Fibroblast of lung (primary cell): ENCODE measurements around the gene IPO11. TPM values are rescaled to one million over a fixed set of nuclear protein-coding genes. Genes with fewer than 3 reads are reported as not detected.

ENCODE experiments used
- DNase-seq, 2 donors: peaks; one replicate each; pipeline versions ENCODE4 v3.0.0 to v3.0.0-alpha.2; 2010; ENCODE audit warnings: low read depth in 2 of 2
- H2AFZ ChIP-seq: 2 replicates; pipeline ENCODE4 v1.5.1; 2012; ENCODE audit warnings: low read length, control low read depth, inconsistent platforms
- H3K27ac ChIP-seq: 2 replicates; pipeline ENCODE4 v1.5.1; 2011; ENCODE audit warnings: low read length, control low read depth; ENCODE audit not compliant: insufficient read depth
- H3K27me3 ChIP-seq: 2 replicates; pipeline ENCODE4 v1.5.1; 2011; ENCODE audit warnings: mild to moderate bottlenecking, low read length; ENCODE audit not compliant: control insufficient read depth, insufficient read depth
- H3K36me3 ChIP-seq: 2 replicates; pipeline ENCODE4 v1.5.1; 2011; ENCODE audit warnings: low read length; ENCODE audit not compliant: control insufficient read depth, insufficient read depth
- H3K4me1 ChIP-seq: 2 replicates; pipeline ENCODE4 v1.5.1; 2011; ENCODE audit warnings: low read length; ENCODE audit not compliant: control insufficient read depth, insufficient read depth; ENCODE audit errors: extremely low read depth
- H3K4me2 ChIP-seq: 2 replicates; pipeline ENCODE4 v1.5.1; 2011; ENCODE audit warnings: low read length, control low read depth; ENCODE audit not compliant: insufficient read depth; ENCODE audit errors: extremely low read depth
- H3K4me3 ChIP-seq, 4 experiments: fragments of 200-600 bp in 1 of 4; sonication (generic) in 1 of 4; replicated peaks in 1 of 4; 2 replicates each; pipeline ENCODE4 v1.5.1; 2011 to 2016; ENCODE audit warnings: low read length in 4 of 4, low read depth in 3 of 4, mild to moderate bottlenecking in 3 of 4, control low read depth in 2 of 4, inconsistent platforms in 1 of 4, mixed read lengths in 1 of 4; ENCODE audit not compliant: insufficient read depth in 1 of 4; ENCODE audit errors: control extremely low read depth in 1 of 4
- H3K79me2 ChIP-seq: 2 replicates; pipeline ENCODE4 v1.5.1; 2012; ENCODE audit warnings: mild to moderate bottlenecking, low read length, inconsistent platforms; ENCODE audit not compliant: control insufficient read depth, insufficient read depth
- H3K9ac ChIP-seq: 2 replicates; pipeline ENCODE4 v1.5.1; 2011; ENCODE audit warnings: mild to moderate bottlenecking, low read length, control low read depth; ENCODE audit not compliant: insufficient read depth
- H3K9me3 ChIP-seq: 2 replicates; pipeline ENCODE4 v1.5.1; 2012; ENCODE audit warnings: low read depth, low read length; ENCODE audit not compliant: control insufficient read depth, insufficient read depth
- H4K20me1 ChIP-seq: 2 replicates; pipeline ENCODE4 v1.5.1; 2011; ENCODE audit warnings: low read length; ENCODE audit not compliant: control insufficient read depth, insufficient read depth; ENCODE audit errors: extremely low read depth
- CTCF ChIP-seq, 2 donors: IDR thresholded peaks in 1 of 2; conservative IDR thresholded peaks in 1 of 2; 1 replicate in 1 of 2; 2 replicates in 1 of 2; pipeline ENCODE4 v1.5.1; 2011 to 2012; ENCODE audit warnings: low read length in 2 of 2, control low read depth in 1 of 2, inconsistent platforms in 1 of 2, low read depth in 1 of 2, mild to moderate bottlenecking in 1 of 2
- EZH2 ChIP-seq: IDR thresholded peaks from 2 replicates; pipeline ENCODE4 v1.5.1; 2012; ENCODE audit warnings: low read length, control low read depth, mild to moderate bottlenecking; ENCODE audit errors: missing control alignments
- polyA plus RNA-seq, 2 donors: library from polyadenylated mRNA; depleted of rRNA in 1 of 2; stranded (reverse) in 1 of 2; unstranded in 1 of 2; fragments of >200 nt; gene quantifications; 2 replicates each; pipeline ENCODE4 v1.2.1, GENCODE V29; 2011 to 2012; ENCODE audit warnings: missing spikeins in 1 of 2
- total RNA-seq: library from RNA; depleted of rRNA; stranded (reverse); fragments of >200 nt; gene quantifications from 2 replicates; pipeline ENCODE4 v1.2.1, GENCODE V29; 2014

Gene IPO11
- total and polyA plus RNA-seq, 2 donors (not counting 1 experiment from before 2014, with no cell fraction given) = 19.9 to 28.2 TPM

GRCh38 chr5:62555930-62556329, 143.4 kb downstream of the IPO11 start:
- DNase-seq = no peak
- Histone ChIP-seq H3K4me1 (no peaks in the 10 kb centered on the region), H3K4me2 (no peak overlapping the region), H3K27me3 (no peaks in the 10 kb centered on the region), H3K36me3 (no peaks in the 10 kb centered on the region), H3K27ac (no peak overlapping the region), H4K20me1 (no peaks in the 10 kb centered on the region), H3K9me3 (no peaks in the 10 kb centered on the region), H3K9ac (no peak overlapping the region), H3K79me2 (no peaks in the 10 kb centered on the region), H2AFZ (no peak overlapping the region), H3K4me3 (no peak overlapping the region)
- TF ChIP-seq EZH2 = no peak
- no peak for TF ChIP-seq CTCF (conservative IDR thresholded peaks at IDR 0.05 in 1 of 2, IDR thresholded peaks at IDR 0.05 in 1 of 2; ENCODE audit: low read depth in 1 of 2, low read length in 2 of 2)

GRCh38 chr5:62558941-62559340, 146.4 kb downstream of the IPO11 start:
- no peaks in the 10 kb centered on the region for H3K9me3 ChIP-seq
- no peak overlapping the region for H3K27ac ChIP-seq
- H3K27me3 ChIP-seq = no peaks in the 10 kb centered on the region
- no peak overlapping the region for H2AFZ ChIP-seq
- H3K4me2 ChIP-seq = no peak overlapping the region
- H4K20me1 ChIP-seq = no peaks in the 10 kb centered on the region
- H3K4me1 ChIP-seq = no peaks in the 10 kb centered on the region
- H3K9ac ChIP-seq = no peak overlapping the region
- no peak for DNase-seq
- no peak overlapping the region for H3K4me3 ChIP-seq
- no peaks in the 10 kb centered on the region for H3K36me3 ChIP-seq
- TF ChIP-seq CTCF (conservative IDR thresholded peaks at IDR 0.05 in 1 of 2, IDR thresholded peaks at IDR 0.05 in 1 of 2; ENCODE audit: low read depth in 1 of 2, low read length in 2 of 2) = no peak
- no peak for TF ChIP-seq EZH2
- H3K79me2 ChIP-seq = no peaks in the 10 kb centered on the region

- peak in 1 of 2 donors; percentile 20 for DNase-seq
- Histone ChIP-seq H3K79me2 (no peaks in the 10 kb centered on the region), H3K27me3 (no peaks in the 10 kb centered on the region), H3K4me3 (no peak overlapping the region), H3K9ac (no peak overlapping the region), H3K4me2 (no peak overlapping the region), H3K9me3 (no peaks in the 10 kb centered on the region), H3K36me3 (no peaks in the 10 kb centered on the region), H3K4me1 (no peaks in the 10 kb centered on the region), H4K20me1 (no peaks in the 10 kb centered on the region), H2AFZ (no peak overlapping the region), H3K27ac (no peak overlapping the region)
- TF ChIP-seq EZH2 (no peak), CTCF (conservative IDR thresholded peaks at IDR 0.05 in 1 of 2, IDR thresholded peaks at IDR 0.05 in 1 of 2; ENCODE audit: low read depth in 1 of 2, low read length in 2 of 2) (no peak)
Measured at GRCh38 chr5:62560786-62561185, 148.2 kb downstream of the IPO11 start.
